Thyroid gland (tissue), 4 donors: ENCODE measurements around the gene MAPKAPK2.

Source experiments
- CTCF ChIP-seq, 6 experiments: fragments of 200-600 bp in 3 of 6; fragments of 450-650 bp in 3 of 6; sonication (generic) in 3 of 6; IDR thresholded peaks; one replicate each; pipeline ENCODE4 v1.5.1; 2016 to 2019; ENCODE audit warnings: antibody characterized with exemption in 6 of 6, mild to moderate bottlenecking in 2 of 6, inconsistent platforms in 1 of 6, moderate library complexity in 1 of 6
- POLR2A ChIP-seq, 2 donors: fragments of 450-650 bp; IDR thresholded peaks; one replicate each; pipeline ENCODE4 v1.6.1; 2017; ENCODE audit warnings: antibody characterized with exemption in 2 of 2, mild to moderate bottlenecking in 2 of 2, moderate library complexity in 1 of 2

DNA sequence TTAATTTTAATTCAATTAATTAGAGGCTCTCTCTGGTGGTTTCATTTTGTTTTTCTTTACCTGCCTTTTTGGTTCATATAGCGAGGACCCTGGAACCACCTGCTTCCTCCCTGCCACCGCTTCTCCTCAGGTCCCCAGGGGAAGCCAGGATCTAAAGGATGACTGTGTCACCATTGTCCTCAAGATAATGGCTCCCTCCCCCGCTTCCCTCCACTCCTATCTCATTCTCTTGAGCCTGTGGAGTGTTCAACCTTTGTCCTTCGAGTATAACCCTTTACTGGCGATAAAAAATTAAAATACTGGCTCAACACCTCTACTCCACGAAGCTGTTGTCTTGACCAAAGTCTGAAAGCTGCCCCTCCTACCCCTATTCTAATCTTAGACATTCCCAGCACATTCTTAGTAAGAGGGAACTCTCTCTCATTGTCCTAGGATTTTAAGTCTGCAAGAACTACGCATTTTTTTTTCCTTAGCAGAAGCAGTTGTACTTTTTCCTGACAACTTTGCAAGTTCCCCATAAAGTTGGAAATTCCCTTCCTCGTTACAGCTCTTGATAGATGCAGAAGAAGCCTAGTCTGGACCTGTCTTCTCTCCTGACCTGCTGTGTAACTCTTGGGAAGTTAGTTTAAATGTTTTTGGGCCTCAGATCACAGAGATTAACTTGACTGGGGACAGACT lies 12.6 kb upstream of the MAPKAPK2 start:
- TF ChIP-seq CTCF (IDR thresholded peaks at IDR 0.05): no peak
- no peak for TF ChIP-seq POLR2A (IDR thresholded peaks at IDR 0.05)
